GM12874 (cell line): ENCODE results near the gene HNRNPF.

Experiments used
- TF ChIP-seq, protein P1 (sequence below): IDR thresholded peaks from 2 replicates; pipeline ENCODE4 v1.5.1; 2011; ENCODE audit warnings: low read depth, mild to moderate bottlenecking, control low read depth, low read length, moderate library complexity; ENCODE audit not compliant: insufficient read depth

The HNRNPF gene

GRCh38 chr10:43336061-43336460, 72.9 kb downstream of the HNRNPF start:
- TF ChIP-seq, protein P1, sequence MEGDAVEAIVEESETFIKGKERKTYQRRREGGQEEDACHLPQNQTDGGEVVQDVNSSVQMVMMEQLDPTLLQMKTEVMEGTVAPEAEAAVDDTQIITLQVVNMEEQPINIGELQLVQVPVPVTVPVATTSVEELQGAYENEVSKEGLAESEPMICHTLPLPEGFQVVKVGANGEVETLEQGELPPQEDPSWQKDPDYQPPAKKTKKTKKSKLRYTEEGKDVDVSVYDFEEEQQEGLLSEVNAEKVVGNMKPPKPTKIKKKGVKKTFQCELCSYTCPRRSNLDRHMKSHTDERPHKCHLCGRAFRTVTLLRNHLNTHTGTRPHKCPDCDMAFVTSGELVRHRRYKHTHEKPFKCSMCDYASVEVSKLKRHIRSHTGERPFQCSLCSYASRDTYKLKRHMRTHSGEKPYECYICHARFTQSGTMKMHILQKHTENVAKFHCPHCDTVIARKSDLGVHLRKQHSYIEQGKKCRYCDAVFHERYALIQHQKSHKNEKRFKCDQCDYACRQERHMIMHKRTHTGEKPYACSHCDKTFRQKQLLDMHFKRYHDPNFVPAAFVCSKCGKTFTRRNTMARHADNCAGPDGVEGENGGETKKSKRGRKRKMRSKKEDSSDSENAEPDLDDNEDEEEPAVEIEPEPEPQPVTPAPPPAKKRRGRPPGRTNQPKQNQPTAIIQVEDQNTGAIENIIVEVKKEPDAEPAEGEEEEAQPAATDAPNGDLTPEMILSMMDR = no peak
